Activated naive CD4-positive, alpha-beta T cell treated with anti-CD3 and anti-CD28 coated beads, Interleukin-2, amount 10 ng/mL, durations not matched to agents 7 days and 5 days (primary cell): ENCODE data around the gene CMTM8.

Experiments used
- CTCF ChIA-PET: fragments of 350-600 bp; sonication (Branson Sonifier 250); formaldehyde crosslinking; loops from one replicate; lab custom pipeline; 2021; ENCODE audit warnings: antibody characterized with exemption; lab: Charles Lee
- DNase-seq: peaks from one replicate; pipeline ENCODE4 v3.0.0-alpha.2; 2020
- H3K27ac Mint-ChIP-seq: one replicate; pipeline ENCODE4 v1.8.0; 2021; ENCODE audit warnings: mild to moderate bottlenecking, moderate library complexity, mixed read lengths
- H3K27me3 Mint-ChIP-seq: one replicate; pipeline ENCODE4 v1.8.0; 2021; ENCODE audit warnings: mild to moderate bottlenecking, mixed read lengths
- H3K36me3 Mint-ChIP-seq: one replicate; pipeline ENCODE4 v1.8.0; 2021; ENCODE audit warnings: mixed read lengths
- H3K4me1 Mint-ChIP-seq: one replicate; pipeline ENCODE4 v1.8.0; 2021; ENCODE audit warnings: mixed read lengths
- H3K4me3 Mint-ChIP-seq: one replicate; pipeline ENCODE4 v1.8.0; 2021; ENCODE audit warnings: mild to moderate bottlenecking, moderate library complexity, mixed read lengths
- H3K9me3 Mint-ChIP-seq: one replicate; pipeline ENCODE4 v1.8.0; 2021; ENCODE audit warnings: mixed read lengths

The CMTM8 gene

GRCh38 chr3:32275506-32275905 lies 37.0 kb downstream of the CMTM8 start:
- no peak for DNase-seq
- Mint-ChIP-seq H3K4me1 (peaks cover 2% of the 10 kb centered on the region), H3K36me3 (no peaks in the 10 kb centered on the region), H3K27me3 (no peaks in the 10 kb centered on the region), H3K9me3 (no peaks in the 10 kb centered on the region), H3K27ac (no peak overlapping the region), H3K4me3 (no peak overlapping the region)
- CTCF ChIA-PET, result no interaction called here

GRCh38 chr3:32276279-32276841 lies 37.9 kb downstream of the CMTM8 start:
- no peak overlapping the region for H3K4me3 Mint-ChIP-seq
- H3K27me3 Mint-ChIP-seq, result no peaks in the 10 kb centered on the region
- H3K36me3 Mint-ChIP-seq, result no peaks in the 10 kb centered on the region
- CTCF ChIA-PET, result no interaction called here
- no peaks in the 10 kb centered on the region for H3K9me3 Mint-ChIP-seq
- peaks cover 2% of the 10 kb centered on the region for H3K4me1 Mint-ChIP-seq
- no peak for DNase-seq
- H3K27ac Mint-ChIP-seq, result no peak overlapping the region

- DNase-seq, result no peak
- Mint-ChIP-seq H3K27me3 (no peaks in the 10 kb centered on the region), H3K4me1 (peaks cover 2% of the 10 kb centered on the region), H3K27ac (no peak overlapping the region), H3K9me3 (no peaks in the 10 kb centered on the region), H3K36me3 (no peaks in the 10 kb centered on the region), H3K4me3 (no peak overlapping the region)
- CTCF ChIA-PET, result interaction anchor here (0.9 to 1.3 kb wide), 2 partner anchors 17 to 39 kb away, joined by 3 read pairs; no protein-coding TSS in a partner anchor
These were observed 40.2 kb downstream of the CMTM8 start for GRCh38 chr3:32278714-32279113.

GRCh38 chr3:32280262-32280910 lies 41.9 kb downstream of the CMTM8 start:
- H3K9me3 Mint-ChIP-seq, result no peaks in the 10 kb centered on the region
- CTCF ChIA-PET, result interaction anchor here (0.7 kb wide), 1 partner anchor 40 kb away, joined by 3 read pairs; no protein-coding TSS in a partner anchor
- no peak for DNase-seq
- H3K4me1 Mint-ChIP-seq, result peaks cover 11% of the 10 kb centered on the region
- H3K27me3 Mint-ChIP-seq, result no peaks in the 10 kb centered on the region
- no peak overlapping the region for H3K4me3 Mint-ChIP-seq
- H3K36me3 Mint-ChIP-seq, result no peaks in the 10 kb centered on the region
- H3K27ac Mint-ChIP-seq, result no peak overlapping the region

GRCh38 chr3:32281570-32282106 lies 43.2 kb downstream of the CMTM8 start:
- Mint-ChIP-seq H3K9me3 (no peaks in the 10 kb centered on the region), H3K36me3 (no peaks in the 10 kb centered on the region), H3K27me3 (no peaks in the 10 kb centered on the region), H3K4me1 (peaks cover 20% of the 10 kb centered on the region), H3K27ac (no peak overlapping the region), H3K4me3 (no peak overlapping the region)
- CTCF ChIA-PET, result no interaction called here
- no peak for DNase-seq

GRCh38 chr3:32282578-32283154 lies 44.2 kb downstream of the CMTM8 start:
- Mint-ChIP-seq H3K27me3 (no peaks in the 10 kb centered on the region), H3K9me3 (no peaks in the 10 kb centered on the region), H3K4me1 (peaks cover 21% of the 10 kb centered on the region), H3K27ac (no peak overlapping the region), H3K36me3 (no peaks in the 10 kb centered on the region), H3K4me3 (no peak overlapping the region)
- CTCF ChIA-PET, result interaction anchor here (9.8 kb wide), 1 partner anchor 105 kb away, joined by 53 read pairs; no protein-coding TSS in a partner anchor
- DNase-seq, result no peak

- no peak for DNase-seq
- Mint-ChIP-seq H3K27me3 (no peaks in the 10 kb centered on the region), H3K27ac (no peak overlapping the region), H3K4me3 (no peak overlapping the region), H3K9me3 (no peaks in the 10 kb centered on the region), H3K36me3 (no peaks in the 10 kb centered on the region), H3K4me1 (peaks cover 25% of the 10 kb centered on the region)
- CTCF ChIA-PET, result interaction anchor here (9.8 kb wide), 1 partner anchor 106 kb away, joined by 53 read pairs; no protein-coding TSS in a partner anchor
These were observed 44.8 kb downstream of the CMTM8 start for GRCh38 chr3:32283304-32283703.

GRCh38 chr3:32284443-32285212 lies 46.1 kb downstream of the CMTM8 start:
- H3K27ac Mint-ChIP-seq, result peak overlapping the region; percentile 46
- no peaks in the 10 kb centered on the region for H3K36me3 Mint-ChIP-seq
- no peaks in the 10 kb centered on the region for H3K9me3 Mint-ChIP-seq
- peaks cover 38% of the 10 kb centered on the region for H3K4me1 Mint-ChIP-seq
- DNase-seq, result no peak
- CTCF ChIA-PET, result interaction anchor here (1.9 to 9.8 kb wide), 2 partner anchors 44 to 107 kb away, joined by 8 to 53 read pairs; no protein-coding TSS in a partner anchor
- no peaks in the 10 kb centered on the region for H3K27me3 Mint-ChIP-seq
- no peak overlapping the region for H3K4me3 Mint-ChIP-seq

GRCh38 chr3:32285891-32286290 lies 47.4 kb downstream of the CMTM8 start:
- Mint-ChIP-seq H3K27me3 (no peaks in the 10 kb centered on the region), H3K27ac (peak overlapping the region; percentile 42), H3K9me3 (no peaks in the 10 kb centered on the region), H3K36me3 (no peaks in the 10 kb centered on the region), H3K4me1 (peaks cover 38% of the 10 kb centered on the region), H3K4me3 (no peak overlapping the region)
- CTCF ChIA-PET, result interaction anchor here (1.9 to 9.8 kb wide), 3 partner anchors 11 to 109 kb away, joined by 8 to 53 read pairs (median 20); no protein-coding TSS in a partner anchor
- DNase-seq, result peak; percentile 31

- H3K36me3 Mint-ChIP-seq, result no peaks in the 10 kb centered on the region
- no peaks in the 10 kb centered on the region for H3K27me3 Mint-ChIP-seq
- peak; percentile 34 for DNase-seq
- CTCF ChIA-PET, result interaction anchor here (0.6 to 9.8 kb wide), 13 partner anchors 8 to 179 kb away, joined by 3 to 53 read pairs (median 3); partner anchors contain the start of gene CMTM8
- no peak overlapping the region for H3K4me3 Mint-ChIP-seq
- H3K27ac Mint-ChIP-seq, result peak overlapping the region; percentile 84
- H3K4me1 Mint-ChIP-seq, result peaks cover 41% of the 10 kb centered on the region
- no peaks in the 10 kb centered on the region for H3K9me3 Mint-ChIP-seq
These were observed 50.3 kb downstream of the CMTM8 start for GRCh38 chr3:32288819-32289218.

GRCh38 chr3:32290619-32291018 lies 52.1 kb downstream of the CMTM8 start:
- Mint-ChIP-seq H3K27me3 (no peaks in the 10 kb centered on the region), H3K9me3 (no peaks in the 10 kb centered on the region), H3K4me3 (no peak overlapping the region), H3K36me3 (no peaks in the 10 kb centered on the region), H3K4me1 (peaks cover 31% of the 10 kb centered on the region), H3K27ac (no peak overlapping the region)
- DNase-seq, result no peak
- CTCF ChIA-PET, result interaction anchor here (9.8 kb wide), 1 partner anchor 113 kb away, joined by 53 read pairs; no protein-coding TSS in a partner anchor

- CTCF ChIA-PET, result interaction anchor here (1.0 to 9.8 kb wide), 3 partner anchors 43 to 115 kb away, joined by 4 to 53 read pairs (median 4); no protein-coding TSS in a partner anchor
- Mint-ChIP-seq H3K27ac (no peak overlapping the region), H3K4me3 (no peak overlapping the region), H3K36me3 (no peaks in the 10 kb centered on the region), H3K27me3 (no peaks in the 10 kb centered on the region), H3K9me3 (no peaks in the 10 kb centered on the region), H3K4me1 (peaks cover 37% of the 10 kb centered on the region)
- DNase-seq, result no peak
These were observed 53.8 kb downstream of the CMTM8 start for GRCh38 chr3:32292085-32292796.

GRCh38 chr3:32293903-32294302 lies 55.4 kb downstream of the CMTM8 start:
- H3K4me3 Mint-ChIP-seq, result no peak overlapping the region
- H3K36me3 Mint-ChIP-seq, result no peaks in the 10 kb centered on the region
- no peaks in the 10 kb centered on the region for H3K9me3 Mint-ChIP-seq
- H3K27ac Mint-ChIP-seq, result no peak overlapping the region
- H3K4me1 Mint-ChIP-seq, result peaks cover 35% of the 10 kb centered on the region
- no peak for DNase-seq
- H3K27me3 Mint-ChIP-seq, result no peaks in the 10 kb centered on the region
- CTCF ChIA-PET, result interaction anchor here (2.5 to 6.7 kb wide), 4 partner anchors 41 to 175 kb away, joined by 15 to 124 read pairs (median 35); partner anchors contain the start of gene CMTM8
